HL-60/S4 (cell line): Measurements from ENCODE around the gene NLN.
"Not testable (repeated sequence)": the region's sequence is repeated elsewhere in the genome, so short reads cannot be mapped to it uniquely, and the experiment has no call there.

Experiments
- in situ Hi-C: fragments of 300-500 bp; cut with MboI; formaldehyde crosslinking; loops from 2 replicates; pipeline ENCODE4 v1.14.3; 2022; ENCODE audit warnings: low sequenced_read_pairs

The NLN gene

GRCh38 chr5:65866837-65867521 lies 145.0 kb downstream of the NLN start:
- in situ Hi-C loops, result no loop called here

GRCh38 chr5:65867542-65868195 lies 145.7 kb downstream of the NLN start:
- in situ Hi-C loops, result no loop called here

- in situ Hi-C loops, result no loop called here
These were observed 146.5 kb downstream of the NLN start for GRCh38 chr5:65868509-65868908.

GRCh38 chr5:65871182-65871581 lies 149.2 kb downstream of the NLN start:
- in situ Hi-C loops, result no loop called here

GRCh38 chr5:65871776-65872175 lies 149.8 kb downstream of the NLN start:
- in situ Hi-C loops, result not testable (repeated sequence)

- in situ Hi-C loops, result no loop called here
These were observed 151.3 kb downstream of the NLN start for GRCh38 chr5:65873181-65873750.

- in situ Hi-C loops, result no loop called here
These were observed 152.2 kb downstream of the NLN start for GRCh38 chr5:65874241-65874640.

GRCh38 chr5:65876496-65876895 lies 154.5 kb downstream of the NLN start:
- in situ Hi-C loops, result no loop called here

- in situ Hi-C loops, result no loop called here
These were observed 155.0 kb downstream of the NLN start for GRCh38 chr5:65876970-65877369.
